ENCODE results near the gene MAGI2. TPM values are rescaled to one million over a fixed set of nuclear protein-coding genes. Genes with fewer than 3 reads are reported as not detected.

The MAGI2 gene
- total and polyA plus RNA-seq, 2 of the 13 experiments (the other 11 are each of a cell fraction or from before 2014, with no cell fraction given): 1.5 to 3.8 TPM

DNA sequence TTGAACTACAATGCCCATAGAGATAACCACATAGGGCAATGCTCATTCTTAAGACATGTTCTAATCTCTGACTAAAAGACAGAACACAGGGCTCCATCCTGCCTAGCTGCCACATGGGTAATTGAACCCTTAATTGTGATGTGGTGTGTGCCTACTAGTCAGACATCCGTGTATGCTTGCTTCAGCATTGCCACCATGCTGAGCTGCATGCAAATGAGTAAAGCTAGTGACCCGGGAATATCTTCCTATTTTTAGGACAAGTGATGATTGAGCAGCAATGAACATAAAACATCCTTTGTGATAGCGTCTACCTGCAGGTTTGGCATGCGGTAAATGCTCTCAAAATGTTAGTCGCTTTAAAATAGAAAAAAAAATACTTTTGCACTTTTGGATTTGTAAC, 115.8 kb downstream of the MAGI2 start (continued):
- TF ChIP-seq SP4 (CRISPR knock-in tag; IDR thresholded peaks at IDR 0.05) (no peak), GPN1 (CRISPR knock-in tag; IDR thresholded peaks at IDR 0.05; ENCODE audit: borderline replicate concordance) (no peak), ATRX (CRISPR knock-in tag; IDR thresholded peaks at IDR 0.05; ENCODE audit: borderline replicate concordance) (no peak), SRSF9 (IDR thresholded peaks at IDR 0.05; ENCODE audit: borderline replicate concordance, insufficient read depth, low read depth, low read length, poor library complexity, severe bottlenecking) (no peak), ZNF891 (CRISPR knock-in tag; IDR thresholded peaks at IDR 0.05) (no peak), ZNF724P (CRISPR knock-in tag; IDR thresholded peaks at IDR 0.05; ENCODE audit: borderline replicate concordance) (no peak), KDM1A (CRISPR knock-in tag; IDR thresholded peaks at IDR 0.05) (no peak), SETDB1 (CRISPR knock-in tag; IDR thresholded peaks at IDR 0.05; ENCODE audit: borderline replicate concordance) (no peak)

DNA sequence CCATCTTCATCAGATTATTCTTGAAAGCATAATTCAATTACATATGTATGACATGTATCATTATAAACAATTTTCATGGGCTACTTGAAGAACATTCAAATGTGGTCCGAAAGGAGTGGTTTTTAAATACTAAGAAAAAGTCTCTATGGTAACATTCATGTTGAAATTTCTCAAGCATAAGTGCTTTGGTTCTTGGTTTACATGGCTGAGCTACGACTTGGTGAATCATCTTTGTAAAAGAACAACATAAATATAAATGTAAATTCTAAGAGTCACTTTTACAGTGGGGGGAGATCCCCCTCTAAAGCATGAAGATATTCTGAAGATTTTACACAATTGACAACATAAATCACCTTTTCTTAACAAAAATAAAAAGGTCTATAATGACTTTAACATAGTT, 118.6 kb downstream of the MAGI2 start:
- POLR2A ChIA-PET: no interaction called here
- CTCF ChIA-PET (ENCODE audit: low intra/inter-chr PET ratio, low total read pairs): no interaction called here
- no peak overlapping the region for H3K4me3 ChIP-seq (replicated peaks in 1 of 3; ENCODE audit: insufficient read depth in 1 of 3, low read depth in 2 of 3, low read length in 3 of 3)
- 61% methylated on average over 2 of the region's 2 CpGs for WGBS (ENCODE audit: low lambda C conversion rate)
- intact Hi-C loops (cut with micrococcal nuclease; ENCODE audit: unreplicated experiment): no loop called here
- no peak overlapping the region for H2AFZ ChIP-seq (ENCODE audit: low read length)
- in situ Hi-C loops (cut with HindIII; ENCODE audit: extremely low pct_ligation_motif_present, low pct_unique_long_range_greater_than_20kb): no loop called here
- no peak for TF ChIP-seq HMG20A (CRISPR knock-in tag; IDR thresholded peaks at IDR 0.05; ENCODE audit: borderline replicate concordance)
- BruUV-seq (replicated peaks): no TSS peak
- H3K27ac ChIP-seq (ENCODE audit: extremely low read length, insufficient read depth, low read length): no peak overlapping the region
- H3K36me3 ChIP-seq (replicated peaks in 1 of 2; ENCODE audit: control insufficient read depth in 1 of 2, insufficient read depth in 2 of 2, low read length in 2 of 2): no peaks in the 10 kb centered on the region
- no peak for DNase-seq (ENCODE audit: low spot score)
- no peak for FAIRE-seq
- H3K9me3 ChIP-seq (ENCODE audit: low read length): no peaks in the 10 kb centered on the region
- H4K20me1 ChIP-seq (ENCODE audit: insufficient read depth, low read length): no peaks in the 10 kb centered on the region
- H3K4me1 ChIP-seq (ENCODE audit: insufficient read depth, low read length): no peaks in the 10 kb centered on the region
- ATAC-seq: no peak
- H3K79me2 ChIP-seq (ENCODE audit: insufficient read depth, low read length): no peaks in the 10 kb centered on the region
- no peak overlapping the region for H3K9ac ChIP-seq (ENCODE audit: insufficient read depth, low read depth, low read length)
- no peak overlapping the region for H3K4me2 ChIP-seq (ENCODE audit: low read depth, low read length)
- no peaks in the 10 kb centered on the region for H3K27me3 ChIP-seq (ENCODE audit: control insufficient read depth in 1 of 2, insufficient read depth in 2 of 2, low read length in 2 of 2)

DNA sequence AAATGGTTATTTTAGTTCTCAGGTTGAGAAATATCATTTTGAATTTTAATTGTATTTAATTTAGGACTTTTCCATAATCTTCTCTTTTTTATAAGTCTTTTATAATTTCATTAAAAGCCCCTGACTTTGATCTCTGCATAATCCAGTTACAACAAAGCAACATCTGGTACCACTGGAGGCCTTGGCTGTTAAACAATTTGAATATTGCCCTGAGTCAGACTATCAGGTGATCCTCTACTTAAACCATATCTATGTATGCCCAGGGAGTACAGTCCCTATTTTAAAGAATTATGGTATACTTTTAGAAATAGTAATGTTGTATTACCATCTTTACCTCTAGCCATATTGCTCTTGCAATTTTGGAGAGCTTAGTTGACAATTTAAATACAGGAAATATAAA, 119.1 kb downstream of the MAGI2 start:
- no peak for ATAC-seq
- no TSS peak for BruUV-seq (replicated peaks)
- DNase-seq (ENCODE audit: low spot score): no peak
- Histone ChIP-seq H3K4me1 (ENCODE audit: insufficient read depth, low read length) (no peaks in the 10 kb centered on the region), H3K27ac (ENCODE audit: extremely low read length, insufficient read depth, low read length) (no peak overlapping the region), H3K27me3 (ENCODE audit: control insufficient read depth in 1 of 2, insufficient read depth in 2 of 2, low read length in 2 of 2) (no peaks in the 10 kb centered on the region), H2AFZ (ENCODE audit: low read length) (no peak overlapping the region), H3K4me2 (ENCODE audit: low read depth, low read length) (no peak overlapping the region), H3K9ac (ENCODE audit: insufficient read depth, low read depth, low read length) (no peak overlapping the region), H3K9me3 (ENCODE audit: low read length) (no peaks in the 10 kb centered on the region), H3K36me3 (replicated peaks in 1 of 2; ENCODE audit: control insufficient read depth in 1 of 2, insufficient read depth in 2 of 2, low read length in 2 of 2) (no peaks in the 10 kb centered on the region), H3K79me2 (ENCODE audit: insufficient read depth, low read length) (no peaks in the 10 kb centered on the region), H4K20me1 (ENCODE audit: insufficient read depth, low read length) (no peaks in the 10 kb centered on the region), H3K4me3 (replicated peaks in 1 of 3; ENCODE audit: insufficient read depth in 1 of 3, low read depth in 2 of 3, low read length in 3 of 3) (no peak overlapping the region)
- in situ Hi-C loops (cut with HindIII; ENCODE audit: extremely low pct_ligation_motif_present, low pct_unique_long_range_greater_than_20kb): no loop called here
- ChIA-PET POLR2A (no interaction called here), CTCF (ENCODE audit: low intra/inter-chr PET ratio, low total read pairs) (no interaction called here)
- intact Hi-C loops (cut with micrococcal nuclease; ENCODE audit: unreplicated experiment): no loop called here
- no peak for FAIRE-seq
- TF ChIP-seq, protein P1, sequence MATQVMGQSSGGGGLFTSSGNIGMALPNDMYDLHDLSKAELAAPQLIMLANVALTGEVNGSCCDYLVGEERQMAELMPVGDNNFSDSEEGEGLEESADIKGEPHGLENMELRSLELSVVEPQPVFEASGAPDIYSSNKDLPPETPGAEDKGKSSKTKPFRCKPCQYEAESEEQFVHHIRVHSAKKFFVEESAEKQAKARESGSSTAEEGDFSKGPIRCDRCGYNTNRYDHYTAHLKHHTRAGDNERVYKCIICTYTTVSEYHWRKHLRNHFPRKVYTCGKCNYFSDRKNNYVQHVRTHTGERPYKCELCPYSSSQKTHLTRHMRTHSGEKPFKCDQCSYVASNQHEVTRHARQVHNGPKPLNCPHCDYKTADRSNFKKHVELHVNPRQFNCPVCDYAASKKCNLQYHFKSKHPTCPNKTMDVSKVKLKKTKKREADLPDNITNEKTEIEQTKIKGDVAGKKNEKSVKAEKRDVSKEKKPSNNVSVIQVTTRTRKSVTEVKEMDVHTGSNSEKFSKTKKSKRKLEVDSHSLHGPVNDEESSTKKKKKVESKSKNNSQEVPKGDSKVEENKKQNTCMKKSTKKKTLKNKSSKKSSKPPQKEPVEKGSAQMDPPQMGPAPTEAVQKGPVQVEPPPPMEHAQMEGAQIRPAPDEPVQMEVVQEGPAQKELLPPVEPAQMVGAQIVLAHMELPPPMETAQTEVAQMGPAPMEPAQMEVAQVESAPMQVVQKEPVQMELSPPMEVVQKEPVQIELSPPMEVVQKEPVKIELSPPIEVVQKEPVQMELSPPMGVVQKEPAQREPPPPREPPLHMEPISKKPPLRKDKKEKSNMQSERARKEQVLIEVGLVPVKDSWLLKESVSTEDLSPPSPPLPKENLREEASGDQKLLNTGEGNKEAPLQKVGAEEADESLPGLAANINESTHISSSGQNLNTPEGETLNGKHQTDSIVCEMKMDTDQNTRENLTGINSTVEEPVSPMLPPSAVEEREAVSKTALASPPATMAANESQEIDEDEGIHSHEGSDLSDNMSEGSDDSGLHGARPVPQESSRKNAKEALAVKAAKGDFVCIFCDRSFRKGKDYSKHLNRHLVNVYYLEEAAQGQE (IDR thresholded peaks at IDR 0.05; ENCODE audit: borderline replicate concordance in 1 of 2, low read depth in 1 of 2, low read length in 2 of 2): no peak
- no peak for TF ChIP-seq CEBPG (CRISPR knock-in tag; IDR thresholded peaks at IDR 0.05)
- TF ChIP-seq MIXL1 (CRISPR knock-in tag; IDR thresholded peaks at IDR 0.05): no peak
- no peak for TF ChIP-seq KMT2B (CRISPR knock-in tag; IDR thresholded peaks at IDR 0.05)
- TF ChIP-seq TBX3 (IDR thresholded peaks at IDR 0.05; ENCODE audit: borderline replicate concordance): no peak
- TF ChIP-seq, protein P2, sequence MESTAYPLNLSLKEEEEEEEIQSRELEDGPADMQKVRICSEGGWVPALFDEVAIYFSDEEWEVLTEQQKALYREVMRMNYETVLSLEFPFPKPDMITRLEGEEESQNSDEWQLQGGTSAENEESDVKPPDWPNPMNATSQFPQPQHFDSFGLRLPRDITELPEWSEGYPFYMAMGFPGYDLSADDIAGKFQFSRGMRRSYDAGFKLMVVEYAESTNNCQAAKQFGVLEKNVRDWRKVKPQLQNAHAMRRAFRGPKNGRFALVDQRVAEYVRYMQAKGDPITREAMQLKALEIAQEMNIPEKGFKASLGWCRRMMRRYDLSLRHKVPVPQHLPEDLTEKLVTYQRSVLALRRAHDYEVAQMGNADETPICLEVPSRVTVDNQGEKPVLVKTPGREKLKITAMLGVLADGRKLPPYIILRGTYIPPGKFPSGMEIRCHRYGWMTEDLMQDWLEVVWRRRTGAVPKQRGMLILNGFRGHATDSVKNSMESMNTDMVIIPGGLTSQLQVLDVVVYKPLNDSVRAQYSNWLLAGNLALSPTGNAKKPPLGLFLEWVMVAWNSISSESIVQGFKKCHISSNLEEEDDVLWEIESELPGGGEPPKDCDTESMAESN (CRISPR knock-in tag; conservative IDR thresholded peaks at IDR 0.05): no peak
